Astrocyte (in vitro differentiated cells and primary cell): ENCODE data around the gene RPS21. TPM values are rescaled to one million over a fixed set of nuclear protein-coding genes. Genes with fewer than 3 reads are reported as not detected.

Experiments used
- DNase-seq: peaks from one replicate; pipeline ENCODE4 v3.0.0-alpha.2; 2010; ENCODE audit warnings: low read depth
- FAIRE-seq: peaks from 2 replicates; lab custom pipeline; 2011; peaks lifted over from hg19 to GRCh38; lab: Jason Lieb, UNC
- H2AFZ ChIP-seq: 2 replicates; pipeline ENCODE4 v1.6.0; 2012; ENCODE audit warnings: low read depth, low read length, inconsistent platforms
- H3K27ac ChIP-seq: 2 replicates; pipeline ENCODE4 v1.5.1; 2011; ENCODE audit warnings: low read depth, low read length, inconsistent platforms
- H3K27me3 ChIP-seq: 2 replicates; pipeline ENCODE4 v1.6.0; 2011; ENCODE audit warnings: low read length, inconsistent platforms; ENCODE audit not compliant: insufficient read depth
- H3K36me3 ChIP-seq: 2 replicates; pipeline ENCODE4 v1.5.1; 2011; ENCODE audit warnings: low read length, inconsistent platforms; ENCODE audit not compliant: insufficient read depth
- H3K4me1 ChIP-seq: 2 replicates; pipeline ENCODE4 v1.5.1; 2011; ENCODE audit warnings: low read length, inconsistent platforms; ENCODE audit not compliant: insufficient read depth
- H3K4me2 ChIP-seq: 2 replicates; pipeline ENCODE4 v1.6.0; 2012; ENCODE audit warnings: low read length, inconsistent platforms
- H3K4me3 ChIP-seq: 2 replicates; pipeline ENCODE4 v1.5.1; 2011; ENCODE audit warnings: low read depth, mild to moderate bottlenecking, low read length, inconsistent platforms; ENCODE audit not compliant: insufficient read depth
- H3K79me2 ChIP-seq: 2 replicates; pipeline ENCODE4 v1.6.0; 2012; ENCODE audit warnings: mild to moderate bottlenecking, low read length, inconsistent platforms; ENCODE audit not compliant: insufficient read depth
- H3K9ac ChIP-seq: 2 replicates; pipeline ENCODE4 v1.6.0; 2012; ENCODE audit warnings: mild to moderate bottlenecking, low read length, inconsistent platforms
- H3K9me3 ChIP-seq: 2 replicates; pipeline ENCODE4 v1.5.1; 2012; ENCODE audit warnings: low read depth, mild to moderate bottlenecking, low read length, inconsistent platforms; ENCODE audit not compliant: insufficient read depth
- H4K20me1 ChIP-seq: 2 replicates; pipeline ENCODE4 v1.6.0; 2012; ENCODE audit warnings: low read length, inconsistent platforms; ENCODE audit not compliant: insufficient read depth
- H3K27ac Mint-ChIP-seq: one replicate; pipeline ENCODE4 v1.8.0; 2021; ENCODE audit warnings: mild to moderate bottlenecking, mixed read lengths; ENCODE audit not compliant: unreplicated experiment
- H3K27me3 Mint-ChIP-seq: one replicate; pipeline ENCODE4 v1.8.0; 2021; ENCODE audit warnings: low read depth, mixed read lengths; ENCODE audit not compliant: unreplicated experiment
- H3K36me3 Mint-ChIP-seq: one replicate; pipeline ENCODE4 v1.8.0; 2021; ENCODE audit warnings: low read depth, mixed read lengths; ENCODE audit not compliant: unreplicated experiment
- H3K4me1 Mint-ChIP-seq: one replicate; pipeline ENCODE4 v1.8.0; 2021; ENCODE audit warnings: low read depth, mixed read lengths; ENCODE audit not compliant: unreplicated experiment
- H3K4me3 Mint-ChIP-seq: one replicate; pipeline ENCODE4 v1.8.0; 2021; ENCODE audit warnings: mild to moderate bottlenecking, moderate library complexity, mixed read lengths; ENCODE audit not compliant: unreplicated experiment
- H3K9me3 Mint-ChIP-seq: one replicate; pipeline ENCODE4 v1.8.0; 2021; ENCODE audit warnings: mild to moderate bottlenecking, mixed read lengths; ENCODE audit not compliant: unreplicated experiment
- CTCF ChIP-seq: IDR thresholded peaks from 2 replicates; pipeline ENCODE4 v1.5.1; 2011; ENCODE audit warnings: low read depth, mild to moderate bottlenecking, inconsistent platforms, low read length, moderate library complexity; ENCODE audit not compliant: insufficient read depth
- EZH2 ChIP-seq: IDR thresholded peaks from 2 replicates; pipeline ENCODE4 v1.6.1; 2012; ENCODE audit warnings: mild to moderate bottlenecking, low read length, inconsistent platforms; ENCODE audit not compliant: insufficient read depth
- total RNA-seq: library from RNA; stranded (reverse); gene quantifications from 2 replicates; pipeline ENCODE4 v1.2.1, GENCODE V29; 2021

RPS21 gene
- total RNA-seq, 1 donor from 2014 or later, result 1,251 TPM

GRCh38 chr20:62419759-62420158 lies 32.9 kb downstream of the RPS21 start:
- no peaks in the 10 kb centered on the region for H3K4me1 ChIP-seq
- H4K20me1 ChIP-seq, result no peaks in the 10 kb centered on the region
- H3K9me3 Mint-ChIP-seq, result no peaks in the 10 kb centered on the region
- H3K4me2 ChIP-seq, result no peak overlapping the region
- no peaks in the 10 kb centered on the region for H3K36me3 ChIP-seq
- no peaks in the 10 kb centered on the region for H3K79me2 ChIP-seq
- no peak for DNase-seq
- no peaks in the 10 kb centered on the region for H3K4me1 Mint-ChIP-seq
- H3K36me3 Mint-ChIP-seq, result no peaks in the 10 kb centered on the region
- H3K4me3 ChIP-seq, result no peak overlapping the region
- no peak for FAIRE-seq
- H3K27me3 ChIP-seq, result no peaks in the 10 kb centered on the region
- TF ChIP-seq CTCF (no peak), EZH2 (no peak)
- H3K27me3 Mint-ChIP-seq, result peaks cover 10% of the 10 kb centered on the region
- no peak overlapping the region for H3K4me3 Mint-ChIP-seq
- H3K9ac ChIP-seq, result no peak overlapping the region
- no peak overlapping the region for H3K27ac ChIP-seq
- no peak overlapping the region for H3K27ac Mint-ChIP-seq
- peaks cover 3% of the 10 kb centered on the region for H3K9me3 ChIP-seq
- H2AFZ ChIP-seq, result no peak overlapping the region

GRCh38 chr20:62420846-62421715 lies 34.2 kb downstream of the RPS21 start:
- Histone ChIP-seq H4K20me1 (no peaks in the 10 kb centered on the region), H3K36me3 (no peaks in the 10 kb centered on the region), H3K27me3 (no peaks in the 10 kb centered on the region), H3K9me3 (peaks cover 3% of the 10 kb centered on the region), H3K4me2 (no peak overlapping the region), H2AFZ (no peak overlapping the region), H3K4me1 (no peaks in the 10 kb centered on the region), H3K4me3 (no peak overlapping the region), H3K9ac (no peak overlapping the region), H3K79me2 (no peaks in the 10 kb centered on the region), H3K27ac (no peak overlapping the region)
- no peak overlapping the region for H3K27ac Mint-ChIP-seq
- H3K27me3 Mint-ChIP-seq, result peaks cover 14% of the 10 kb centered on the region
- no peaks in the 10 kb centered on the region for H3K36me3 Mint-ChIP-seq
- no peak overlapping the region for H3K4me3 Mint-ChIP-seq
- FAIRE-seq (no peak), DNase-seq (peak; percentile 2)
- H3K4me1 Mint-ChIP-seq, result no peaks in the 10 kb centered on the region
- no peaks in the 10 kb centered on the region for H3K9me3 Mint-ChIP-seq
- TF ChIP-seq CTCF (no peak), EZH2 (no peak)

GRCh38 chr20:62421716-62421990 lies 34.8 kb downstream of the RPS21 start:
- no peaks in the 10 kb centered on the region for H3K4me1 Mint-ChIP-seq

More at GRCh38 chr20:62421716-62421990, 34.8 kb downstream of the RPS21 start:
- TF ChIP-seq EZH2 (no peak), CTCF (no peak)
- no peaks in the 10 kb centered on the region for H3K9me3 Mint-ChIP-seq
- Histone ChIP-seq H3K27ac (no peak overlapping the region), H3K9ac (no peak overlapping the region), H3K36me3 (no peaks in the 10 kb centered on the region), H3K4me2 (no peak overlapping the region), H3K9me3 (peaks cover 3% of the 10 kb centered on the region), H3K4me3 (no peak overlapping the region), H4K20me1 (no peaks in the 10 kb centered on the region), H3K79me2 (no peaks in the 10 kb centered on the region), H3K27me3 (no peaks in the 10 kb centered on the region), H2AFZ (no peak overlapping the region), H3K4me1 (no peaks in the 10 kb centered on the region)
- DNase-seq (no peak), FAIRE-seq (no peak)
- H3K27ac Mint-ChIP-seq, result no peak overlapping the region
- H3K36me3 Mint-ChIP-seq, result no peaks in the 10 kb centered on the region
- H3K27me3 Mint-ChIP-seq, result peaks cover 14% of the 10 kb centered on the region
- no peak overlapping the region for H3K4me3 Mint-ChIP-seq
